ENCODE measurements around the gene FCRL6. TPM values are rescaled to one million over a fixed set of nuclear protein-coding genes. Genes with fewer than 3 reads are reported as not detected.

Gene FCRL6
- total RNA-seq, 1 experiment from 2014 or later, result not detected

GRCh38 chr1:159825564-159825963 is 23.4 kb downstream of the FCRL6 start:
- CTCF ChIA-PET, result interaction anchor here (0.6 kb wide), 1 partner anchor 27 kb away, joined by 9 read pairs; no protein-coding TSS in a partner anchor
- no peak for ATAC-seq

GRCh38 chr1:159826441-159827101 is 24.4 kb downstream of the FCRL6 start, which contains the start of gene SLAMF8:
TSS of gene SLAMF8 (plus strand) at chr1:159826873. CDS start at chr1:159826899, 26 bp downstream.
- ChIA-PET CTCF (no interaction called here), POLR2A (no interaction called here)
- ATAC-seq, result no peak
- in situ Hi-C loops (cut with HindIII; ENCODE audit: low pct_unique_long_range_greater_than_20kb, low sequenced_read_pairs) (no loop called here), intact Hi-C loops (cut with micrococcal nuclease; ENCODE audit: unreplicated experiment) (no loop called here)
- no peak within 1 kb of the TSS for H3K27ac ChIP-seq (ENCODE audit: low read length)
- no peak within 1 kb of the TSS for H3K4me3 ChIP-seq (ENCODE audit: low read depth in 2 of 2, low read length in 2 of 2)
- H3K36me3 ChIP-seq (ENCODE audit: control insufficient read depth, insufficient read depth, low read length), result no peaks in the 10 kb centered on the region
- peaks cover 3% of the 10 kb centered on the region; the same call in 1 of the 2 replicates for H3K27me3 ChIP-seq (ENCODE audit: control insufficient read depth, insufficient read depth, low read length)
- BruUV-seq (replicated peaks), result no TSS peak
- H3K4me1 ChIP-seq (ENCODE audit: control insufficient read depth, insufficient read depth, low read length), result no peaks in the 10 kb centered on the region
- no peak for DNase-seq (ENCODE audit: low read depth, low spot score)
- TF ChIP-seq TCF7L2 (IDR thresholded peaks at IDR 0.05; ENCODE audit: low read depth, low read length) (no peak), CTCF (IDR thresholded peaks at IDR 0.05) (no peak), POLR2AphosphoS5 (IDR thresholded peaks at IDR 0.05; ENCODE audit: low read depth, low read length) (no peak), REST (IDR thresholded peaks at IDR 0.05; ENCODE audit: insufficient read depth in 1 of 2, low read depth in 2 of 2, low read length in 1 of 2) (no peak), SIN3A (IDR thresholded peaks at IDR 0.05; ENCODE audit: borderline replicate concordance, insufficient read depth, low read depth, low read length) (no peak)
- no peaks in the 10 kb centered on the region for H3K9me3 ChIP-seq (ENCODE audit: control insufficient read depth, insufficient read depth, low read depth, low read length)

More at GRCh38 chr1:159825564-159825963, 23.4 kb downstream of the FCRL6 start:
- no peaks in the 10 kb centered on the region for H3K36me3 ChIP-seq (ENCODE audit: control insufficient read depth, insufficient read depth, low read length)
- H3K9me3 ChIP-seq (ENCODE audit: control insufficient read depth, insufficient read depth, low read depth, low read length), result no peaks in the 10 kb centered on the region
- H3K4me1 ChIP-seq (ENCODE audit: control insufficient read depth, insufficient read depth, low read length), result no peaks in the 10 kb centered on the region
- H3K4me3 ChIP-seq (ENCODE audit: low read depth in 2 of 2, low read length in 2 of 2), result no peak overlapping the region
- no TSS peak for BruUV-seq (replicated peaks)
- TF ChIP-seq SIN3A (IDR thresholded peaks at IDR 0.05; ENCODE audit: borderline replicate concordance, insufficient read depth, low read depth, low read length) (no peak), TCF7L2 (IDR thresholded peaks at IDR 0.05; ENCODE audit: low read depth, low read length) (no peak), REST (IDR thresholded peaks at IDR 0.05; ENCODE audit: insufficient read depth in 1 of 2, low read depth in 2 of 2, low read length in 1 of 2) (no peak), POLR2AphosphoS5 (IDR thresholded peaks at IDR 0.05; ENCODE audit: low read depth, low read length) (no peak), CTCF (IDR thresholded peaks at IDR 0.05) (no peak)
- in situ Hi-C loops (cut with HindIII; ENCODE audit: low pct_unique_long_range_greater_than_20kb, low sequenced_read_pairs) (no loop called here), intact Hi-C loops (cut with micrococcal nuclease; ENCODE audit: unreplicated experiment) (no loop called here)
- no peak for DNase-seq (ENCODE audit: low read depth, low spot score)
- POLR2A ChIA-PET, result no interaction called here
- H3K27ac ChIP-seq (ENCODE audit: low read length), result no peak overlapping the region
- H3K27me3 ChIP-seq (ENCODE audit: control insufficient read depth, insufficient read depth, low read length), result peaks cover 3% of the 10 kb centered on the region; the same call in 1 of the 2 replicates
